HepG2 (cell line): ENCODE measurements around the gene PRPF38B.

Source experiments
- CTCF ChIP-seq: sonication (generic); formaldehyde crosslinking; IDR thresholded peaks from 2 replicates; pipeline ENCODE4 v1.5.0; 2020; ENCODE audit warnings: mild to moderate bottlenecking, missing genetic modification reagents, moderate library complexity
- FOXK2 ChIP-seq: fragments of 450-650 bp; IDR thresholded peaks from 2 replicates; pipeline ENCODE4 v1.6.1; 2016
- HIC2 ChIP-seq: sonication (generic); formaldehyde crosslinking; IDR thresholded peaks from 2 replicates; pipeline ENCODE4 v1.9.0; 2022; ENCODE audit warnings: low read depth, missing genetic modification reagents
- MLLT10 ChIP-seq: sonication (generic); formaldehyde crosslinking; IDR thresholded peaks from 2 replicates; pipeline ENCODE4 v1.4.0; 2020; ENCODE audit warnings: missing genetic modification reagents
- SRF ChIP-seq: IDR thresholded peaks from 2 replicates; pipeline ENCODE4 v1.6.1; 2011; ENCODE audit warnings: mild to moderate bottlenecking, low read depth, low read length, moderate library complexity
- ZFX ChIP-seq: sonication (generic); formaldehyde crosslinking; IDR thresholded peaks from 2 replicates; pipeline ENCODE4 v1.4.0; 2020; ENCODE audit warnings: mild to moderate bottlenecking, low read depth, missing genetic modification reagents, moderate library complexity
- ZNF256 ChIP-seq: sonication (generic); formaldehyde crosslinking; conservative IDR thresholded peaks from 2 replicates; pipeline ENCODE4 v1.4.0; 2020; ENCODE audit warnings: missing genetic modification reagents
- ZNF776 ChIP-seq: sonication (generic); formaldehyde crosslinking; IDR thresholded peaks from 2 replicates; pipeline ENCODE4 v1.4.0; 2020; ENCODE audit warnings: mild to moderate bottlenecking, missing genetic modification reagents

- TF ChIP-seq ZFX (CRISPR knock-in tag) (no peak), CTCF (CRISPR knock-in tag) (no peak), FOXK2 (no peak), SRF (no peak), ZNF776 (CRISPR knock-in tag) (no peak), ZNF256 (CRISPR knock-in tag) (no peak), HIC2 (CRISPR knock-in tag) (no peak), MLLT10 (CRISPR knock-in tag) (no peak)
Observed at GRCh38 chr1:108678706-108679105, 13.4 kb upstream of the PRPF38B start.
